Hepatocyte (in vitro differentiated cells): ENCODE results near the gene FBXO36. TPM values are rescaled to one million over a fixed set of nuclear protein-coding genes. Genes with fewer than 3 reads are reported as not detected.

Experiments used
- DNase-seq: peaks from one replicate; pipeline ENCODE4 v3.0.0-alpha.2; 2016; ENCODE audit warnings: low spot score
- H2AFZ ChIP-seq: fragments of 200-600 bp; sonication (generic); 2 replicates; pipeline ENCODE4 v1.6.0; 2016; ENCODE audit warnings: antibody characterized with exemption, mild to moderate bottlenecking
- H3K27ac ChIP-seq: fragments of 200-600 bp; sonication (generic); 2 replicates; pipeline ENCODE4 v1.5.1; 2016; ENCODE audit warnings: mild to moderate bottlenecking
- H3K27me3 ChIP-seq: fragments of 200-600 bp; sonication (generic); 2 replicates; pipeline ENCODE4 v1.6.1; 2016
- H3K36me3 ChIP-seq: fragments of 200-600 bp; sonication (generic); replicated peaks from 2 replicates; pipeline ENCODE4 v1.5.1; 2016; ENCODE audit warnings: low read depth; ENCODE audit not compliant: insufficient read depth
- H3K4me1 ChIP-seq: fragments of 200-600 bp; sonication (generic); 2 replicates; pipeline ENCODE4 v1.5.1; 2016; ENCODE audit warnings: mild to moderate bottlenecking, moderate library complexity; ENCODE audit not compliant: insufficient read depth
- H3K4me2 ChIP-seq: fragments of 200-600 bp; sonication (generic); 2 replicates; pipeline ENCODE4 v1.6.0; 2016
- H3K4me3 ChIP-seq: fragments of 200-600 bp; sonication (generic); 2 replicates; pipeline ENCODE4 v1.5.1; 2016; ENCODE audit warnings: mild to moderate bottlenecking
- H3K79me2 ChIP-seq: fragments of 200-600 bp; sonication (generic); 2 replicates; pipeline ENCODE4 v1.6.0; 2017; ENCODE audit warnings: mild to moderate bottlenecking
- H3K9me2 ChIP-seq: fragments of 200-600 bp; sonication (generic); replicated peaks from 2 replicates; pipeline ENCODE4 v1.6.0; 2017; ENCODE audit warnings: mild to moderate bottlenecking; ENCODE audit not compliant: insufficient read depth
- H3K9me3 ChIP-seq: fragments of 200-600 bp; sonication (generic); 2 replicates; pipeline ENCODE4 v1.5.1; 2016; ENCODE audit warnings: low read depth, mild to moderate bottlenecking
- H4K20me1 ChIP-seq: fragments of 200-600 bp; sonication (generic); 2 replicates; pipeline ENCODE4 v1.6.0; 2016; ENCODE audit warnings: mild to moderate bottlenecking; ENCODE audit not compliant: insufficient read depth, poor library complexity, severe bottlenecking
- CTCF ChIP-seq: fragments of 200-600 bp; sonication (generic); IDR thresholded peaks from 2 replicates; pipeline ENCODE4 v1.5.1; 2016; ENCODE audit warnings: antibody characterized with exemption, mild to moderate bottlenecking; ENCODE audit not compliant: poor library complexity
- EZH2 ChIP-seq: fragments of 200-600 bp; sonication (generic); IDR thresholded peaks from 2 replicates; pipeline ENCODE4 v1.6.1; 2016; ENCODE audit warnings: antibody characterized with exemption, mild to moderate bottlenecking, borderline replicate concordance
- EZH2phosphoT487 ChIP-seq: fragments of 200-600 bp; sonication (generic); IDR thresholded peaks from one replicate; pipeline ENCODE4 v1.6.1; 2018; ENCODE audit warnings: antibody characterized with exemption, mild to moderate bottlenecking, low read depth, moderate library complexity; ENCODE audit not compliant: unreplicated experiment, severe bottlenecking
- WGBS: methylation state at CpG from one replicate; pipeline ENCODE4 v1.1.6; 2016; ENCODE audit warnings: low lambda C conversion rate; ENCODE audit errors: missing lambda C conversion rate; 5-methylcytosine and 5-hydroxymethylcytosine counted together
- polyA plus RNA-seq: library from polyadenylated mRNA; unstranded; fragments of >200 nt; fragmentation: Nextera tagmentation; extraction: Ambion mirVana; gene quantifications from 2 replicates; pipeline ENCODE4 v1.2.1, GENCODE V29; 2016
- total RNA-seq: library from RNA; depleted of rRNA; stranded (reverse); fragments of >200 nt; gene quantifications from 2 replicates; pipeline ENCODE4 v1.2.3, GENCODE V29; 2014

Gene FBXO36
- total and polyA plus RNA-seq, 2 experiments from 2014 or later, result 2.6 to 6.1 TPM

GRCh38 chr2:229882583-229882982 is 39.7 kb upstream of the FBXO36 start:
- no peak overlapping the region for H3K27ac ChIP-seq
- no peaks in the 10 kb centered on the region for H3K9me2 ChIP-seq
- H3K4me1 ChIP-seq, result no peaks in the 10 kb centered on the region
- H2AFZ ChIP-seq, result no peak overlapping the region
- no peaks in the 10 kb centered on the region for H3K36me3 ChIP-seq
- WGBS, result 78% methylated on average over 2 of the region's 2 CpGs
- no peaks in the 10 kb centered on the region for H3K9me3 ChIP-seq
- DNase-seq, result no peak
- H3K27me3 ChIP-seq, result no peaks in the 10 kb centered on the region
- peaks cover 63% of the 10 kb centered on the region for H4K20me1 ChIP-seq
- peaks cover 95% of the 10 kb centered on the region for H3K79me2 ChIP-seq
- no peak overlapping the region for H3K4me2 ChIP-seq
- TF ChIP-seq EZH2 (no peak), EZH2phosphoT487 (no peak), CTCF (no peak)
- H3K4me3 ChIP-seq, result no peak overlapping the region

GRCh38 chr2:229884775-229885699 is 37.3 kb upstream of the FBXO36 start:
- WGBS, result 94% methylated on average over 5 of the region's 5 CpGs
- Histone ChIP-seq H3K9me2 (no peaks in the 10 kb centered on the region), H3K9me3 (no peaks in the 10 kb centered on the region), H3K4me1 (no peaks in the 10 kb centered on the region), H3K36me3 (no peaks in the 10 kb centered on the region), H3K79me2 (peaks cover 100% of the 10 kb centered on the region), H4K20me1 (peaks cover 82% of the 10 kb centered on the region), H3K27me3 (no peaks in the 10 kb centered on the region), H3K4me3 (no peak overlapping the region), H3K4me2 (no peak overlapping the region), H2AFZ (no peak overlapping the region), H3K27ac (no peak overlapping the region)
- no peak for DNase-seq
- no peak for TF ChIP-seq EZH2phosphoT487
- no peak for TF ChIP-seq EZH2
- TF ChIP-seq CTCF, result no peak

GRCh38 chr2:229887441-229887840 is 34.9 kb upstream of the FBXO36 start:
- no peaks in the 10 kb centered on the region for H3K27me3 ChIP-seq
- TF ChIP-seq EZH2 (no peak), EZH2phosphoT487 (no peak), CTCF (no peak)
- H4K20me1 ChIP-seq, result peaks cover 88% of the 10 kb centered on the region
- peaks cover 100% of the 10 kb centered on the region for H3K79me2 ChIP-seq
- H3K36me3 ChIP-seq, result no peaks in the 10 kb centered on the region
- no peak overlapping the region for H3K27ac ChIP-seq
- DNase-seq, result no peak
- no peak overlapping the region for H3K4me3 ChIP-seq
- WGBS, result 65% methylated on average over 1 of the region's 1 CpG
- no peaks in the 10 kb centered on the region for H3K9me2 ChIP-seq
- H3K9me3 ChIP-seq, result no peaks in the 10 kb centered on the region
- H3K4me1 ChIP-seq, result no peaks in the 10 kb centered on the region
- H3K4me2 ChIP-seq, result no peak overlapping the region
- no peak overlapping the region for H2AFZ ChIP-seq
